CD4-positive, alpha-beta T cell treated with Interleukin-21 for 1 hour (primary cell): ENCODE measurements around the gene PFKFB1.

Source experiments
- DNase-seq: peaks from one replicate; pipeline ENCODE4 v3.0.0-alpha.2; 2020

The PFKFB1 gene

DNA sequence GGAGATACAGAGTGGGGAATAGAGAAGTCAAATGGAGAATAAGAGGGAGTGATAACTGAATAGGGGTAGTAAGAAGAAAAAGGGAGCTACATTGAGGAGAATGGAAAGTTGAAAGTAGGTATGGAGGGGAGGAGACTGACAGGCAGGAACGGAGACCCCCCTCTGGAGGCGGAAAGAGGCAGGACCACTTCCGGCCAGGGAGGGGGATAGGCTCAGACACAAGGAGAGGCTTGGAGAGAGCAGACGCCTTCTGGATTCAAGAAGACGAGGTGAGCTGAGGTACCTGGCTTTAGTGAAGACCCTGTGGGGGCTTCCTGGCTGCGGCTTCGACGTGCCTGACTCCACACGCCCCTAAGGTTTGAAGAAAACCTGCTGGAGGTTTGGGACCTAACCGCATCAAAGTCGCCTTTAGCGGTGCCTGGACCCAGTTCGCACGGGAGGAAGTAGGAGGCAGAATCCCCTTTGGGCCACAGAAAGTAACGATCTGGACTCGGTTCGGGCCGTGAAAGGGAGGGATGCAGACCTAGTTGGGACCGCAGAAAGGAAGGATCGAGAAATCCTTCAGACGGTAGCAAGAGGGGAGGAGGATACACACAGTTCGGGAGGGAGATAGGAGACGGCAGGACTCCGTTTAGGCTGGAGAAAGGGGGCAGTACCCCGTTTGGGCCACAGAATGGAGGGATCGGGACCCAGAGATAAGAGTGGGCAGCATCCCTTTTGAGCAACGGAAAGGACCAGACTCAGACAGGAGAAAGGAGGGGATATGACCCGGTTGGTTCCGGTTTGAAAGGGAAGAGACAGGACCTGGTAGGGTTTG lies 73.2 kb downstream of the PFKFB1 start, which contains the start of gene TRO:
Gene TRO (plus strand): TSS at position 215 of the 817 bp plus-strand sequence. CDS start 1,423 bp downstream, outside the sequence.
- peak; percentile 1 for DNase-seq

DNA sequence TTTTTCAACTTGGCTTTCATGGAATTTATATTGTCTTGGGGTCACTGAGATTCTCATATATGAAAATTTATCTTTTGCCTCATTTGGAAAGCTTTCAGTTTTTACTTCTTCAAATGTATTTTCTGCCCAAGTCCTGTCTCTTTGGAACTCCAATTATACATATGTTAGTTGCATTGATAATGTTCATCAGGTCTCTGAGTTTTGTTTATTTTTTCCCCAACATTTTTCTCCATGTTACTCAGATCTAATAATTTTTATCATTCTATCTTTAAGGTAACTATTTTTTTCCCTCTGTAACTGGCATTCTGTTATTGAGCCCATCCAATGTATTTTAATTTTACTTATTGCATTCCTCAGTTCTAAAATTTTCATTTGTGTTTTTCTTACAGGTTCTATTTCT lies 84.0 kb downstream of the PFKFB1 start:
- DNase-seq: no peak

DNA sequence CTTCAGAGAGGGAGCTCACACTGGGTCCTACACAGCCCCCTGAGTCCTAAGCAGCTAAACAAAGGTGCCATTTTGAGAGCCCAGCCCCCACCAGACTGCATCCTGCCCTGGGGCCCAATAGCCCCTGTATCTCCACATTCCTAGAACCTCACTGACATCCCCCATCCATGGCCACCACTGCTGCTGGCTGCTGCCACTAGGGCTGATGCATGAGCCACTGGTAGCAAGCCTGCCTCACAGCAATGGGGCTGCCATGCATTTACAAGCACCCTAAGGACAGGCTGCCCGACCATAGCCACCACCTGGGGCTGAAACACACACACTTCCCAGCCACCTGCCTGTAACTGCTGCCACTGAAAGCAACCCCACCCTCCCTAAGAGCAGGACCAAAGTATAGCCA lies 99.8 kb downstream of the PFKFB1 start:
- DNase-seq: no peak

DNA sequence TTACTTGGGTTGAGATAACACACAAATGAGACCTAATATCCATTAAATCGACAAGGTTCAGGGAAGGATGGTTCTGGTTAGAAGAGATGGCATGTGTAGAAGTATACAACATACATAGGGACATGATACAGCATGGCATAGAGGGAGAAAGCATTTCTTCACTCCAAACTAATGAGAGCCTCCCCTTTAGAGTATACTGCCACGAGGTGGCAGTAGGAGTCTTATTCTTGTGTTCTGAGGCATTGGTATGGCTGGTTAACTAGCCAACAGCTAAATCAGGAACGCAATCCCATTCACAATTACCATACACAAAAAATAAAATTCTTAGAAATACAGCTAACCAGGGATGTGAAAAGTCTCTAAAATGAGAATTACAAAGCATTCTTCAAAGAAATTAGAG lies 102.4 kb downstream of the PFKFB1 start:
- peak; percentile 55 for DNase-seq

DNA sequence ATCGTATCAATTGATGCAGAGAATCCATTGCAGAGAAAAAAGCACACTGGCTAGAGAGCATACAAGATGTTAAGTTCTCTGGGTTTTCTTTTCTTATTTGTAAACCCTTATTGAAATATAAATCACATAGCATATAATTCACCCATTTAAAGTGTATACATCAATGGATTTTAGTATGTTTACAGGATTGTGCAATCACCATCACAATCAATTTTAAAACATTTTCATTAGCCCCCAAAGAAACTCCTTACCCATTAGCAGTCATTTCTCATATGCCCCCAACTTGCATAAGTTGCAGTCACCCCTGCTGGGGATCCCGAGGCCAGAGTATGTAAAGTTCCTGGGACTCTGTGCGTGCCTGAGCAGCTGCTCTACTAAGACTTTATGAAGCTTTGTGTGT lies 108.2 kb downstream of the PFKFB1 start:
- no peak for DNase-seq
